Retinal pigment epithelial cell (primary cell): Measurements from ENCODE around the gene EEF1G.

Experiments
- DNase-seq: peaks from one replicate; pipeline ENCODE4 v3.0.0-alpha.2; 2010; ENCODE audit warnings: low read depth
- H3K4me3 ChIP-seq: 2 replicates; pipeline ENCODE4 v1.5.1; 2011; ENCODE audit warnings: mild to moderate bottlenecking, low read length, control low read depth, moderate library complexity
- TF ChIP-seq, protein P1 (sequence below): conservative IDR thresholded peaks from 2 replicates; pipeline ENCODE4 v1.5.1; 2011; ENCODE audit warnings: low read depth, low read length, control low read depth, inconsistent platforms

Gene EEF1G

GRCh38 chr11:62516736-62517371 is 56.8 kb downstream of the EEF1G start:
- TF ChIP-seq, protein P1, sequence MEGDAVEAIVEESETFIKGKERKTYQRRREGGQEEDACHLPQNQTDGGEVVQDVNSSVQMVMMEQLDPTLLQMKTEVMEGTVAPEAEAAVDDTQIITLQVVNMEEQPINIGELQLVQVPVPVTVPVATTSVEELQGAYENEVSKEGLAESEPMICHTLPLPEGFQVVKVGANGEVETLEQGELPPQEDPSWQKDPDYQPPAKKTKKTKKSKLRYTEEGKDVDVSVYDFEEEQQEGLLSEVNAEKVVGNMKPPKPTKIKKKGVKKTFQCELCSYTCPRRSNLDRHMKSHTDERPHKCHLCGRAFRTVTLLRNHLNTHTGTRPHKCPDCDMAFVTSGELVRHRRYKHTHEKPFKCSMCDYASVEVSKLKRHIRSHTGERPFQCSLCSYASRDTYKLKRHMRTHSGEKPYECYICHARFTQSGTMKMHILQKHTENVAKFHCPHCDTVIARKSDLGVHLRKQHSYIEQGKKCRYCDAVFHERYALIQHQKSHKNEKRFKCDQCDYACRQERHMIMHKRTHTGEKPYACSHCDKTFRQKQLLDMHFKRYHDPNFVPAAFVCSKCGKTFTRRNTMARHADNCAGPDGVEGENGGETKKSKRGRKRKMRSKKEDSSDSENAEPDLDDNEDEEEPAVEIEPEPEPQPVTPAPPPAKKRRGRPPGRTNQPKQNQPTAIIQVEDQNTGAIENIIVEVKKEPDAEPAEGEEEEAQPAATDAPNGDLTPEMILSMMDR, result no peak
- DNase-seq, result no peak
- H3K4me3 ChIP-seq, result no peak overlapping the region

DNA sequence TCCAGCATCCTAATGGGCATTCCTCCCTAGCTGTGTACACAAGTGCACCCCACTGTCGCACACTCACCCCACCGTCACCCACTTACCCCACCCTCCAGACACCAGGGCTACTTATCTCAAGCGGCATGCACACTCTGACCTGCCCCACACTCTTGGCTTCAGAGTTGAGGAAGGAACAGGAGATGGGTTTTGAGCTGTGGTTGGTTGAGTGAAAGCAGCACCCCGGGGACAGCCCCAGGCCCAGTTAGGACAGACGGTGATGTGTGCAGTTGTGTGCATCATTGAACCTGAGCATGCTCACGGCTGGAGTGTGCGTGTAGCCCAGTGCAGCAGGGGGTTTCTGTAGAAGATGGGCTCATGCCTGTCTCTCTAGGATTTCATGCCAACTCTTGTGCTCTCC is 59.5 kb downstream of the EEF1G start:
- DNase-seq, result no peak

DNA sequence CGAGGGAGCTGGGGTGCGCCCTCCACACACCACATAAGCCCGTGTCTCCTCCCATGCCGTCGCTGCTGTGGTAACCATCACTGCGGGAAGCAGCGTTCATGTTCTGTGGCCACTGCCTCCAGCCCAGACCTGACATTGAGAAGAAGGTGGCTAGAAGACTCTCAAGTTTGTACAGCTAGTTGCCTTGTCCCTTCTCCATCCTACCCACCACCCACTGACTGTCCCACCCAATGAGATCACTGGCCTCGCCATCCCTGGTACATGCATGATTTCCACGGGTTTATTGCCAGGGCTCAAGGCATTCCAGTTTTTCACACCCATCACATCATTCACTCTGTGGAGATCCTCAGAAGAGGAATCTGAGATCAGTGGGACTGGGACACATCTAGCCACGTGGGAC is 60.1 kb downstream of the EEF1G start:
- TF ChIP-seq, protein P1, result no peak
- no peak for DNase-seq
- no peak overlapping the region for H3K4me3 ChIP-seq

More for the DNA sequence above, 59.5 kb downstream of the EEF1G start:
- TF ChIP-seq, protein P1, result no peak
- no peak overlapping the region for H3K4me3 ChIP-seq

GRCh38 chr11:62512961-62513360 is 60.7 kb downstream of the EEF1G start:
- TF ChIP-seq, protein P1, result no peak
- no peak for DNase-seq
- H3K4me3 ChIP-seq, result no peak overlapping the region
